Effector memory CD8-positive, alpha-beta T cell (primary cell): ENCODE data around the gene MRPL20.

ENCODE experiments used
- ATAC-seq: fragments of 150-1000 bp; cut with Tn5 transposase; replicated peaks from 2 replicates; pipeline ENCODE4 v1.10.0; 2021; ENCODE audit warnings: mild to moderate bottlenecking, moderate library complexity
- DNase-seq, 3 experiments: peaks; one replicate each; pipeline ENCODE4 v3.0.0; 2021
- H3K27ac Mint-ChIP-seq, 2 donors: one replicate each; pipeline ENCODE4 v1.8.0; 2022; ENCODE audit warnings: mild to moderate bottlenecking in 2 of 2, mixed read lengths in 2 of 2, moderate library complexity in 2 of 2
- H3K27me3 Mint-ChIP-seq, 2 donors: one replicate each; pipeline ENCODE4 v1.8.0; 2022; ENCODE audit warnings: mixed read lengths in 2 of 2
- H3K36me3 Mint-ChIP-seq: one replicate; pipeline ENCODE4 v1.8.0; 2022; ENCODE audit warnings: mild to moderate bottlenecking, moderate library complexity, mixed read lengths; ENCODE audit not compliant: insufficient read depth
- H3K4me1 Mint-ChIP-seq, 2 donors: one replicate each; pipeline ENCODE4 v1.8.0; 2022; ENCODE audit warnings: low read depth in 2 of 2, mixed read lengths in 2 of 2
- H3K4me3 Mint-ChIP-seq, 2 donors: one replicate each; pipeline ENCODE4 v1.8.0; 2022; ENCODE audit warnings: mild to moderate bottlenecking in 2 of 2, mixed read lengths in 2 of 2, moderate library complexity in 2 of 2
- H3K9me3 Mint-ChIP-seq, 2 donors: one replicate each; pipeline ENCODE4 v1.8.0; 2022; ENCODE audit warnings: mixed read lengths in 2 of 2

Gene MRPL20

DNA sequence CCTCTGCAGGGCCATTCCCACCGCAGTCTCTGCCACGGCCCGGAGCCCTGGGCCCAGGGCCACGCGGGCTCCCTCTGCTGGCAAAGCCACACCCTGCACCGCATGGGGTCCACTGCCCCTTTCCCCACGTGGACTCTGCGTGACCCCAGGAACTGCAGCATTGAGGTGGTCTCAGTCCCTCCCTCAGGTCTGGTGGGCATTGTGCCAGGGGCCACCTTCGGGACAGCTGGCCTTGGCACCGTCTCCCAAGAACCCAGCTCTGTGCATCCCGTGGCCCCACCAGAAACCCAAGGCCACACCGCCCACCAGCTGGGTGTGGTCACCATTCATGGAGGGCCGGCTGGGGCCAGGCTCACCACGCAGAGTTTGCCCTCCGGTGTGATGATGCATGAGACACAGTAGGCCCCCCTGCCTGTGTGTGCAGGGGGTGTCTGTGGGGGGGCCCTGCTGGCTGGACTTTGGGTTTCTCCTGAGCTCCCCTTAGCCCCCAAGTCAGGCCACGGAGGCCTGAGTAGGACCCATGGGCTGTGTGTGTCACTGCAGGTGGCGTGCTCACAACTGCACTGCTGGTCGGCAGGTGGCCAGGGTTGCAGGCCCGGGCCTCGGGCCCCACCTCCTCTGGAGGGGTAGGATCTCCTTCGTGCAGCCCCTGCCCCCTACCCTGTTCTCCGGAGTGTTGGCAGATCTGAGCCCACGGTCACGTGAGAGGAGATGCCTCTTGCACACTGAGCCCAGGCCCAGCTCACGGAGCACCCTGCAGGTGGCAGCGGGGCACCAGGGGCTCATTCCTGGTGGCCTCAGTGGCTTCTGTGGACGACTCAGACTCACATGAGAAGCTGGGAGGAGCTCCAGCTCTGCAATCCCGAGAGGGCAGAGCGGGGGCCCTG, 34.2 kb upstream of the MRPL20 start:
- Mint-ChIP-seq H3K27me3 (peaks cover 3 to 26% of the 10 kb centered on the region in 2 donors), H3K27ac (no peak overlapping the region), H3K9me3 (no peaks in the 10 kb centered on the region), H3K4me1 (no peaks in the 10 kb centered on the region), H3K4me3 (no peak overlapping the region), H3K36me3 (no peaks in the 10 kb centered on the region)
- ATAC-seq = peak; percentile 93
- peak; percentile 34 to 51 (median 50) for DNase-seq

DNA sequence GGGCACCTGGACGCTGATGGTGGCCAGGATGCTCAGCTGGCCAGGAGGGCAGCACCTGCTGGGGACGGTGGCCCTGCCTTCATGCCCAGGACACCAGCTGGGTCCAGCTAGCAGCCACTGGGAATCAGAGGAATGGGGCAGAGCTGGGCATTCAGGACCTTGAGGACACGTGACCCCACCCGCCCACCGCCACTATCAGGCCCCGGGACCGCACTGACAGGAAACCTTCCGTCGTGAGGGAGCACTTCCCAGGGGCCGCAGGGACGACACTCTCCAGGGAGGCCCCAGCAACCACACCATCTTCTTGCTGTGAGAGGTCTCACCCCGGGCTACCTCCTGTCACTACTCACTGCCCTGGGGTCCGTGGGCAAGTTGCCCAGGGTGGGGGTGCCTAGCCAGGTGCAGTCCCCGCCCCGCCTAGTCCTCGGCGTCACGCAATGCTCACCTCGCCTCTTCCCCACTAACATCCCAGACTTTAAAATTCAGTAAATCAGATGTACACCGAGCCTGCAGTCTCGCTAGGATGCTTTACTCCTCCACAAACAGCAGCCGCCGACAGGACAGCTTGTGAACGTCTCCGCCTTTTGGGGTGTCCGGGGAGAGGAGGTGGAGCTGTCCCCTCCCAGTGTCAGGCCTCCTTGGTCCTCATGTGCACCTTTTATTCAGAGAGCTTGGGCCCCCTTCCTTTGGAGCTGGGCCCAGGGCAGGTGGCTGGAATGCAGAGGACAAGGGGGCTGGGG, 33.3 kb upstream of the MRPL20 start:
- DNase-seq (no peak), ATAC-seq (no peak)
- H3K9me3 Mint-ChIP-seq = no peaks in the 10 kb centered on the region
- H3K27me3 Mint-ChIP-seq = peaks cover 4 to 30% of the 10 kb centered on the region in 2 donors
- H3K4me1 Mint-ChIP-seq = no peaks in the 10 kb centered on the region
- no peaks in the 10 kb centered on the region for H3K36me3 Mint-ChIP-seq
- no peak overlapping the region for H3K27ac Mint-ChIP-seq
- no peak overlapping the region for H3K4me3 Mint-ChIP-seq

DNA sequence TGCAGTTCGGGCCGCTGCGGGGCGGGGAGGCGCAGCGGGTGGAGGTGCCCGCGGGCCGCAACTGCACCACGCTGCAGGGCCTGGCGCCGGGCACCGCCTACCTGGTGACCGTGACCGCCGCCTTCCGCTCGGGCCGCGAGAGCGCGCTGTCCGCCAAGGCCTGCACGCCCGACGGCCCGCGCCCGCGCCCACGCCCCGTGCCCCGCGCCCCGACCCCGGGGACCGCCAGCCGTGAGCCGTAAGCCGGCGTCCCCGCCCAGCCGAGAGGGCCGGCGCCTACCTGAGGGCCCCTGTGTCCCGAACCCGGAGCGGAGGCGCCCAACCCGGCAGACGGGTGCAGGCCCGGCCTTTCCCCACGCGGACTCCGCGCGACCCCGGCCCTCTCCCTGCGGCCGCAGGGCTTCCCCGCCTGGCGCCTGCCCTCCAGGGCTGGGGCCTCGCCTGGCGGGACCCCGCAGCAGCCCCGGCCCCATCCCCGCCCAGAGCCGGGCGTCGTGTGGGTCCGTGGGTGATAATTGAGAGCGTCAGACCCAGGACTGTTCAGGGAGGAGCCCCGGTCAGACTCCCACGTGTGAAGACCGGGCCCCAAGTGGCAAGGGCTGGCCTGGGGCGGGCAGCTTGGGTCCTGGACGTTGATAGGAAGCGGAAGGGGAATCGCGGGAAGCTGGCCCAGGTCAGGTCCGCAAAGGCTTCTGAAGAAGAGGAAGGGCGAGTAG, 32.6 kb upstream of the MRPL20 start:
- no peak for DNase-seq
- Mint-ChIP-seq H3K36me3 (no peaks in the 10 kb centered on the region), H3K9me3 (no peaks in the 10 kb centered on the region), H3K4me1 (peaks cover 0 to 5% of the 10 kb centered on the region in 2 donors), H3K27me3 (peaks cover 10 to 37% of the 10 kb centered on the region in 2 donors), H3K4me3 (no peak overlapping the region), H3K27ac (no peak overlapping the region)
- no peak for ATAC-seq

DNA sequence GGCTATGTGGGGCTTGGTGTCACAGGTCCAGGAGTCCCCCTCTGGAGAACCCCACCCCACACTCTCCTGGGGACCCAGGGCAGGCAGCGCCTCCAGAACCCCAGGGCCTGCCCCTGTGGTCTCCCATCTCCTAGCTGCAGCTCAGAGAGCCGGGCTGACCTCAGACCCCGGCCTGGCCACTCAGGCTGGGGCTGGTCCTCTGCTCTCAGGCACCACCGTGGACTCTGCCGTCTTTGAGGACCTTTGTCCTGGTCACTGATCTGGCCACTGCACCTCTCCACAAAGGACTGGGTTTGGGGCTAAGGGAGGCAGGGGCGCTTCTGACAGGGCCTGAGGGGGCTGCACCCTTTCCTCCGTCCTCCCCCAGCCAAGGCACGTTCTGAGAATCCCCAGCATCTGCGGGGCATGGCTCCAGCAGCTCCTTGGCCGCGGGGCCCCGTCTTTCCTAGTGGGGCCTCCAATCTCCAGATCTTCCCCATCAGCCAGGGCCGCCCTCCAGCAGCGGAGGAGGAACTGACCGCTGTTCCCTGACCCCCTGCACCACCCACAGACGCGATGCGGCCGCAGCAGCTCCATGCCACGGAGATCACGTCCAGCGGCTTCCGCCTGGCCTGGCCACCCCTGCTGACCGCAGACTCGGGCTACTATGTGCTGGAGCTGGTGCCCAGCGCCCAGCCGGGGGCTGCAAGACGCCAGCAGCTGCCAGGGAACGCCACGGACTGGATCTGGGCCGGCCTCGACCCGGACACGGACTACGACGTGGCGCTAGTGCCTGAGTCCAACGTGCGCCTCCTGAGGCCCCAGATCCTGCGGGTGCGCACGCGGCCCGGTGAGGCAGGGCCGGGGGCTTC, 31.7 kb upstream of the MRPL20 start:
- H3K27me3 Mint-ChIP-seq = peaks cover 10 to 41% of the 10 kb centered on the region in 2 donors
- no peak for ATAC-seq
- H3K4me1 Mint-ChIP-seq = peaks cover 0 to 5% of the 10 kb centered on the region in 2 donors
- DNase-seq = no peak
- H3K36me3 Mint-ChIP-seq = no peaks in the 10 kb centered on the region
- no peak overlapping the region for H3K27ac Mint-ChIP-seq
- H3K4me3 Mint-ChIP-seq = no peak overlapping the region
- H3K9me3 Mint-ChIP-seq = no peaks in the 10 kb centered on the region

DNA sequence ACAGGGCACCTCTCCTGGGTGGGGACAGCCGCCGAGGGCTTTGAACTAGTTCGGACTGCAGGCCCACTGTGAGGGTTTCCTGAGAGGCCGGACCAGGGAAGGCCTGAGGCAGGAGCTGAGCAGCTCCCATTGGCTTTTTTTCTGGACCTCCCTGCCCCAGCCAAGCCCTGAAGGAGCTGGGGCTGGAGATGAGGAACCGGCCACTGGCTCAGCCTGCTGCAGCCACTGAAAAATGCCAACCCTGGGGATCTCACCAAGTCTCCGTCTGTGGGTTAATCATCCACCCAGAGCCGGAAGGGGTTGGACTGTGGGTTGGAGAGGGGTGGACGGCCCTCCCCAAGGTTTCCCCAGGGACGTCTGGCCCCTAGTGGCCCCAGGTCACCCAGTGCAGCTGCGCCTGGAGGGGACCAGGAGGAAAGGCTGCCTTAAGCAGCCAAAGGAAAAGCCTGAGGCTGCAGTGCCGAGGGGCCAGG, 30.8 kb upstream of the MRPL20 start:
- ATAC-seq (no peak), DNase-seq (no peak)
- Mint-ChIP-seq H3K4me3 (no peak overlapping the region), H3K27ac (no peak overlapping the region), H3K27me3 (peaks cover 10 to 47% of the 10 kb centered on the region in 2 donors), H3K36me3 (no peaks in the 10 kb centered on the region), H3K9me3 (no peaks in the 10 kb centered on the region), H3K4me1 (peaks cover 0 to 5% of the 10 kb centered on the region in 2 donors)

DNA sequence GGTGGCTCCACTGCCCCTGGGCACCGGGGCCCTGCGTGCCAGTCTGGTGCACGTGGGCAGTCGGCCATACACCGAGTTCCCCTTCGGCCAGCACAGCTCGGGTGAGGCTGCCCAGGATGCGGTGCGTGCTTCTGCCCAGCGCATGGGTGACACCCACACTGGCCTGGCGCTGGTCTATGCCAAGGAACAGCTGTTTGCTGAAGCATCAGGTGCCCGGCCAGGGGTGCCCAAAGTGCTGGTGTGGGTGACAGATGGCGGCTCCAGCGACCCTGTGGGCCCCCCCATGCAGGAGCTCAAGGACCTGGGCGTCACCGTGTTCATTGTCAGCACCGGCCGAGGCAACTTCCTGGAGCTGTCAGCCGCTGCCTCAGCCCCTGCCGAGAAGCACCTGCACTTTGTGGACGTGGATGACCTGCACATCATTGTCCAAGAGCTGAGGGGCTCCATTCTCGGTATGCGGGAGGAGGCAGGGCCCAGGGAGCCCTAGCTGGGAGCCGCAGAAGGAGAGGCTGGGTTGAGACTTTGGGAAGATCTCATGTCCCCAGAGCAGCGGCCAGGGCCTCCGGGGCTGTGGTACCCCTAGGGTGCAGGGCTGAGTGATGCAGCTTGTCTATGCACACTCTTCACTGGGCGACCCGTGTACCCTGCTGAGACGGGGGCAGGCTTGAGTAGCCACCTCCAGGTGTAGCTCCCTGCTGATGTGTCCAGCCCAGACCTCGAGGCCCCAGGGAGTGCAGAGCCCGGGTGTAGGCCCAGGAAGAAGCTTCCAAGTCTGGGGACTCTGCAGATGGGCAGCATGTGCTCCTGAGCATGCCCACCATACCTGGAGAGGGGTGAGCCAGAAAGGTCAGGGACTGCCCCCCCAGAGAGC, 30.2 kb upstream of the MRPL20 start:
- Mint-ChIP-seq H3K27me3 (peaks cover 10 to 53% of the 10 kb centered on the region in 2 donors), H3K27ac (no peak overlapping the region), H3K36me3 (no peaks in the 10 kb centered on the region), H3K9me3 (no peaks in the 10 kb centered on the region), H3K4me3 (no peak overlapping the region), H3K4me1 (peaks cover 0 to 5% of the 10 kb centered on the region in 2 donors)
- no peak for ATAC-seq
- DNase-seq = no peak

DNA sequence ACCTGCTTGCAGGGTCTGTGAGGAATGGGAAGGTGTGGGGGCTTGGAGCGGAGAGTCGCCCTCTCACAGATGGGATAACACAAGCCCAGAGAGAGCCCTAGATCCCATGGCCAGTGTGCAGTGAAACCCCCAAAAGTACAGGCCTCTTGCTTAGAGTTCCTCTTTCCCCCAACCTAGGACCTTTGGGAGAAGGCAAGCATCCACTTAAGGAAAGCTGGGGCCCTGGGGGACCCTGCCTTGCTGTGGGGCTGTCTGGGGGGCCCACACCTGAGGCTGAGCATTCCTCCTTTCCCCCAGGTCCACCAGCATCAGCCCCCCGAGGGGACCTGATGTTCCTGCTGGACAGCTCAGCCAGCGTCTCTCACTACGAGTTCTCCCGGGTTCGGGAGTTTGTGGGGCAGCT, 29.5 kb upstream of the MRPL20 start:
- ATAC-seq = no peak
- Mint-ChIP-seq H3K4me3 (peak overlapping the region; percentile 58 to 59), H3K36me3 (no peaks in the 10 kb centered on the region), H3K4me1 (peaks cover 0 to 5% of the 10 kb centered on the region in 2 donors), H3K9me3 (no peaks in the 10 kb centered on the region), H3K27ac (no peak overlapping the region), H3K27me3 (peaks cover 10 to 60% of the 10 kb centered on the region in 2 donors)
- DNase-seq = no peak

DNA sequence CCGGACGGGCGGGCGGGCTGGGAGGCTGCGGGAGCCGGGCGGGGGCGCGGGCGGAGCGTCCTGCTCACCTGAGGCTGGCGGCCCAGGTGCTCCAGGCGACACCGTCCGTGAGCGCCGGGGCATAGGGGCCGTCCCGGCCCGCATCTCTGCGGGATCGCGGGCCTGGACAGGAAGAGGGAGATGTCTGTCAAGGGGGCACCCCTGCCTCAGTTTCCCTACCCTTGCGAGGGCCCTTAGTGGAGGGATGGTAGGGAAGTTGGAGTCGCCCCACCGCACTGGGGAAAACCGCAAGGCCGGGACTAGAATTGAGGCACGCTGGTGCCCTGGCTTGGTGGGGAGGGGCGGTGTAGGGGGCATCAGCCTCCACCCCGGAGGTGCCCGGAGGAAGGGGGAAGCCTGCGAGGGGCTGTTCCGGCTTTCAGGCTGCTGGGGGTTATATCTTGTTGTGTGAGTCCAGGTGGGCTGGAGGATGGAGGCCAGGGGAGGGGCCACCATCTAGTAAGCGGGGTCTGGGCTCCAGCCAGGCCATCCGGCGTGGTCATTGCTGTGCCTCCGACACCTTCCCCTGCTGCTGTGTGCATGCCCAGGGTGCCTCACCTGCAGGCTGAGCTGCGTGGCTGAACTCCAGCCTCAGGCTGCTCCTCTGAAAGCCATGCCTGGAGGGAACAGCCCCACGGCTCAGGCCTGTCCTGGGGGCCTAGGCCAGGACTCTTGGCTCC, 29.0 kb upstream of the MRPL20 start:
- no peaks in the 10 kb centered on the region for H3K36me3 Mint-ChIP-seq
- ATAC-seq (peak; percentile 9), DNase-seq (no peak)
- peaks cover 0 to 5% of the 10 kb centered on the region in 2 donors for H3K4me1 Mint-ChIP-seq
- H3K4me3 Mint-ChIP-seq = peak overlapping the region; percentile 58 to 59
- H3K27me3 Mint-ChIP-seq = peaks cover 10 to 65% of the 10 kb centered on the region in 2 donors
- H3K9me3 Mint-ChIP-seq = no peaks in the 10 kb centered on the region
- H3K27ac Mint-ChIP-seq = no peak overlapping the region

DNA sequence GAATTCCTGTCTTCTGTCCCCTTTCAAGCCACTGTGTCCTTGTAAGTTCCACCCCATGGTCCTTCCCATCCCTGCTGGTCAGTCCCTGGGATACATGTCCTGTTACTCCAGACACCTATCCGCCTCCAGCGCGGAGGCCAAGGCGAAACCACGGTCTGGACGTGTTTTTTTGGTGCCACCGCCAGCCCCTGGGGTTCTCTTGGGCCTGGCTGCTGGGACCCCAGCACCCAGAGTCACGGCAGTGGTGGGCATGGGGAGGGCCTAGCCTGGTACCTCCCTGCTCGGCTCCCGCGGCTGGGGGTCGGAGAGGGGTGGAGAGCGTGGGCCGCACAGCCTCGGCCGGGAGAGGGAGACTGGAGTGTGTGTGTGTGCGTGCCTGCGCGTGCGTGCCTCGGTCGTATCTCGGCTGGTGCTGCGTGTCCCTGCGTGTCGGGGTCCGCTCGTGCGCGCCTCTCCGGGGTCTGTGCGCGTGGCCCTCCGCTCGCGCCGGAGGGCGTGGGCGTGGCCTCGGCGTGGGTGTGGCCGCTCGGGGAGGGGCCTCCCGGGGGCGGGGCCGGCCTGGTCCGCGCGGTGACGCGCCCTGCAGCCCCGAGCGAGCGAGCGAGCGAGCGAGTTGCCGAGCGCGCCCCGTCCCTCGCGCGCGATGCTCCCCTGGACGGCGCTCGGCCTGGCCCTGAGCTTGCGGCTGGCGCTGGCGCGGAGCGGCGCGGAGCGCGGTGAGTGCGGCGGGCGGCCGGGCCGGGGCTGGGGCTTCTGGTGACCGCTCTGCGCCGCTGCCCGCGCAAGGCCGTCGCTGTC, 28.2 kb upstream of the MRPL20 start, which contains the start of gene VWA1:
VWA1 (plus strand) TSS at position 585 of the 798 bp plus-strand sequence; CDS start at position 644, 59 bp downstream.
- ATAC-seq (peak; percentile 88), DNase-seq (peak; percentile 35 to 50 (median 37))
- Mint-ChIP-seq H3K4me1 (peaks cover 0 to 5% of the 10 kb centered on the region in 2 donors), H3K9me3 (no peaks in the 10 kb centered on the region), H3K4me3 (peak within 1 kb of the TSS; percentile 65 to 69), H3K27ac (no peak within 1 kb of the TSS), H3K27me3 (peaks cover 10 to 59% of the 10 kb centered on the region in 2 donors), H3K36me3 (no peaks in the 10 kb centered on the region)

DNA sequence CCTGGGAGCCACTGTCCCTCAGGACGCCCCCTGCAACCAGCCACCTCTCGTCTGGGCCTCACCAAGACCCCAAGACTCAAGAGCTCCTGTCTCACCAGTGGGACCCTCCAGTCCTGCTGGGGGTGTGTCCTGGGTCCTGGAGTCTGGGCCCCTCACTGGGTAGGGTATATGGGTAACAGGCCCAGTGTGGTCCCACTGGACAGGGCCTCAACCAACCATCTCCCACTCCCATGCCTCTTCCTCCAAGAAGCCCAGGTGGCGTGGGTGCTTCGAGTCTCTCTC, 27.7 kb upstream of the MRPL20 start:
- Mint-ChIP-seq H3K4me3 (peak overlapping the region; percentile 65 to 69), H3K27ac (no peak overlapping the region), H3K4me1 (peaks cover 0 to 5% of the 10 kb centered on the region in 2 donors), H3K9me3 (no peaks in the 10 kb centered on the region), H3K36me3 (no peaks in the 10 kb centered on the region), H3K27me3 (peaks cover 12 to 65% of the 10 kb centered on the region in 2 donors)
- DNase-seq = no peak
- no peak for ATAC-seq
